Suprapubic skin (tissue), 4 donors: Measurements from ENCODE around the gene SASH1. TPM values are rescaled to one million over a fixed set of nuclear protein-coding genes. Genes with fewer than 3 reads are reported as not detected.

Experiments used
- DNase-seq, 2 donors: peaks; one replicate each; pipeline ENCODE4 v3.0.0-alpha.2; 2019; ENCODE audit warnings: low spot score in 2 of 2
- H3K27ac ChIP-seq: fragments of 200-600 bp; sonication (generic); one replicate; pipeline ENCODE4 v1.5.1; 2019
- H3K27me3 ChIP-seq: fragments of 200-600 bp; sonication (generic); one replicate; pipeline ENCODE4 v1.5.1; 2019
- H3K36me3 ChIP-seq: fragments of 200-600 bp; sonication (generic); one replicate; pipeline ENCODE4 v1.5.1; 2019
- H3K4me1 ChIP-seq: fragments of 200-600 bp; sonication (generic); one replicate; pipeline ENCODE4 v1.5.1; 2019
- H3K4me3 ChIP-seq: fragments of 200-600 bp; sonication (generic); one replicate; pipeline ENCODE4 v1.5.1; 2019; ENCODE audit warnings: mild to moderate bottlenecking
- H3K9me3 ChIP-seq: fragments of 200-600 bp; sonication (generic); one replicate; pipeline ENCODE4 v1.5.1; 2019
- CTCF ChIP-seq, 2 donors: fragments of 200-600 bp in 1 of 2; fragments of 450-650 bp in 1 of 2; sonication (generic) in 1 of 2; IDR thresholded peaks; one replicate each; pipeline ENCODE4 v1.5.1; 2016 to 2019; ENCODE audit warnings: antibody characterized with exemption in 2 of 2, mild to moderate bottlenecking in 1 of 2, moderate library complexity in 1 of 2
- EP300 ChIP-seq: sonication (generic); formaldehyde crosslinking; IDR thresholded peaks from one replicate; pipeline ENCODE4 v1.6.1; 2017; ENCODE audit warnings: antibody characterized with exemption
- POLR2A ChIP-seq, 2 donors: fragments of 450-650 bp; IDR thresholded peaks; one replicate each; pipeline ENCODE4 v1.6.1; 2017; ENCODE audit warnings: antibody characterized with exemption in 2 of 2, mild to moderate bottlenecking in 2 of 2, moderate library complexity in 2 of 2
- POLR2AphosphoS5 ChIP-seq, 3 donors: sonication (generic); formaldehyde crosslinking; IDR thresholded peaks; one replicate each; pipeline ENCODE4 v1.6.1; 2017; ENCODE audit warnings: antibody characterized with exemption in 3 of 3
- WGBS: methylation state at CpG from one replicate; pipeline ENCODE4 v1.1.5; 2018; 5-methylcytosine and 5-hydroxymethylcytosine counted together
- total RNA-seq, 4 donors: library from RNA; depleted of rRNA; stranded (reverse); fragments of >200 nt; gene quantifications; one replicate each; pipeline ENCODE4 v1.1.0, GENCODE V29; 2016

The SASH1 gene
- total RNA-seq, 4 donors from 2014 or later = 59.1 to 139 (median 77.1) TPM

- WGBS = 58% methylated on average over 10 of the region's 10 CpGs
- no peaks in the 10 kb centered on the region for H3K9me3 ChIP-seq
- DNase-seq = no peak
- peaks cover 17% of the 10 kb centered on the region for H3K36me3 ChIP-seq
- H3K4me1 ChIP-seq = no peaks in the 10 kb centered on the region
- no peak overlapping the region for H3K4me3 ChIP-seq
- H3K27me3 ChIP-seq = no peaks in the 10 kb centered on the region
- TF ChIP-seq CTCF (IDR thresholded peaks at IDR 0.05) = no peak
- no peak for TF ChIP-seq POLR2AphosphoS5 (IDR thresholded peaks at IDR 0.05)
- no peak for TF ChIP-seq POLR2A (IDR thresholded peaks at IDR 0.05)
- TF ChIP-seq EP300 = no peak
- no peak overlapping the region for H3K27ac ChIP-seq
Observed at GRCh38 chr6:148455225-148455624, 112.6 kb downstream of the SASH1 start.

DNA sequence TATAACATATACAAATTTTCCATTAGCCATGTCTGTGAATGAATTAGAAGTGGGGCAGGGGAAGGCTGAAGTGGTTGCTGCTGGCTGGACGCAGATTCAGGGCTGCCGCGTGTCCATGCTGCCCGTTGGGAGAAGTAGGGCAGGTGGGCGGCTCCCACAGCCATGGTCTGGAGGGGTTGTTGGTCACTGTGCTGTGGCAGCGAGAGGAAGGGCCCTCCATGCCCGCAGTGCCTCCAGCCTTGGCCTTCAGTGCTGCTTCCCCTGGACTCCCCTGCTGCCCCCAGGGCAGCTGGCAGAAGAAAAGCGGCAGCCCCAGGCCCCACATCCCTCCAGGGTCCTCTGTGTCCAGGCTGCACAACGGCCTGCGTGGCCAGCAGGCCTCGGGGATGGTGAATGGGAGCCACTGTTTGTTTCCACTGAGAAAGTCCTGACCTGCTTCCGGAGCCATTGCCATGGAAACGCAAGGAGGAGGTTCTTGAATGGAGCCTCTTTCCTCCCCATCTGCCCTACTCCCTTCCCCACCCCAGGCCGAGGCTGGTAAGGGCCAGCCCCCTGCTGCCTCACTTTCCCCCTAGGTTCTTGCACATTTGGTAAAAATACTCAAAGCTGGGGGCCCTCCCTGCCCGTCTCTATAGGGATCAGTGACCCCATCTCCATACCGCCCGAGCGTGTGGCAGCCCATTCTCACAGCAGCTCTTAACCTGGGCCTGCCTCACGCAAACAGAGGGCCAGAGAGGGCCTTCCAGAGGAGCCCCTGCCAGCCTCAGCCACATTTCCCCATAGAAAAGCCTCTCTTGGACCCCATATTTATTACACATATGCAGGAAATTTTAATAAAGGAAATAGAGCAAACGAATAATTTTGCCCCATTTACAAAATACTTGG is 113.3 kb downstream of the SASH1 start:
- H3K36me3 ChIP-seq = peaks cover 16% of the 10 kb centered on the region
- WGBS = 82% methylated on average over 20 of the region's 20 CpGs
- H3K27me3 ChIP-seq = no peaks in the 10 kb centered on the region
- no peak overlapping the region for H3K4me3 ChIP-seq
- H3K9me3 ChIP-seq = no peaks in the 10 kb centered on the region
- TF ChIP-seq POLR2AphosphoS5 (IDR thresholded peaks at IDR 0.05) (no peak), POLR2A (IDR thresholded peaks at IDR 0.05) (no peak), CTCF (IDR thresholded peaks at IDR 0.05) (no peak), EP300 (no peak)
- H3K4me1 ChIP-seq = no peaks in the 10 kb centered on the region
- H3K27ac ChIP-seq = no peak overlapping the region
- no peak for DNase-seq

DNA sequence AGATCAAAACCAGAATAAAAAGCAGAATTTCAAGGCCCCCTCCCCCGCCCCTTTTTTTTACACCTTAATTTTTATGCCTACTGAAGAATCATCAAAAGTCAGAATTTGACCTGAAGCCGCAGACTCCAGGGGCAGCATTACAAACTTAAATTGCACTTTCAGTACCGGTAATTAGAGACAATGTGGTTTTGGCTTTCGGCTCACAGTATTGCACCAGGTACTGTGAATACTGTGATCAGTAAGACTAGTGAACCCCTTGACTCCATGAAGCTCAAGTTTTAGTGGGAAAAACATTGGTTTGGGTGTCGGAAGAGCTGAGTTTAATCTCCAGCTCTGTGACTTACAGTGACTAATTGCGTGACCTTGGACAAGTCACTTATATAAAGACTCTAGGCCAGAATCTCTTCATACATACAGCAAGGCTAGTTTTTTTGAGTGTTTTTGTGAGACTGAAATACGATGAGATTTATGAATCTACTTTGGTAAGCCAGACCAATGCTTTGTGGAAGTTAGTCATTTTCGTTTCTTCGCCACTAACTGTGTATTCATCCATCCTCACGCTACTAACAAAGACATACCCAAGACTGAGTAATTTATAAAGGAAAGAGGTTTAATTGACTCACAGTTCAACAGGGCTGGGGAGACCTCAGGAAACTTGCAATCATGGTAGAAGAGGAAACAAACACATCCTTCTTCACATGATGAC is 114.7 kb downstream of the SASH1 start:
- WGBS = 87% methylated on average over 10 of the region's 10 CpGs
- Histone ChIP-seq H3K36me3 (peaks cover 14% of the 10 kb centered on the region), H3K27me3 (no peaks in the 10 kb centered on the region), H3K27ac (no peak overlapping the region), H3K4me1 (peaks cover 2% of the 10 kb centered on the region), H3K4me3 (no peak overlapping the region), H3K9me3 (no peaks in the 10 kb centered on the region)
- TF ChIP-seq POLR2A (IDR thresholded peaks at IDR 0.05) (no peak), CTCF (IDR thresholded peaks at IDR 0.05) (no peak), POLR2AphosphoS5 (IDR thresholded peaks at IDR 0.05) (no peak), EP300 (no peak)
- DNase-seq = no peak

GRCh38 chr6:148457843-148458159 is 115.2 kb downstream of the SASH1 start:
- DNase-seq = no peak
- Histone ChIP-seq H3K27ac (no peak overlapping the region), H3K27me3 (no peaks in the 10 kb centered on the region), H3K9me3 (no peaks in the 10 kb centered on the region), H3K4me3 (no peak overlapping the region), H3K4me1 (peaks cover 3% of the 10 kb centered on the region), H3K36me3 (peaks cover 9% of the 10 kb centered on the region)
- TF ChIP-seq CTCF (IDR thresholded peaks at IDR 0.05) (no peak), POLR2A (IDR thresholded peaks at IDR 0.05) (no peak), EP300 (no peak)
- 93% methylated on average over 4 of the region's 4 CpGs for WGBS

GRCh38 chr6:148459238-148459637 is 116.6 kb downstream of the SASH1 start:
- Histone ChIP-seq H3K9me3 (no peaks in the 10 kb centered on the region), H3K27ac (no peak overlapping the region), H3K4me1 (peaks cover 3% of the 10 kb centered on the region), H3K4me3 (no peak overlapping the region), H3K27me3 (no peaks in the 10 kb centered on the region), H3K36me3 (peaks cover under 1% of the 10 kb centered on the region)
- no peak for DNase-seq
- WGBS = 95% methylated on average over 4 of the region's 4 CpGs
- no peak for TF ChIP-seq EP300
- no peak for TF ChIP-seq POLR2A (IDR thresholded peaks at IDR 0.05)
- TF ChIP-seq CTCF (IDR thresholded peaks at IDR 0.05) = no peak
- TF ChIP-seq POLR2AphosphoS5 (IDR thresholded peaks at IDR 0.05) = no peak
